ENCODE measurements around the gene PLSCR4.
"Not testable (repeated sequence)": the region's sequence is repeated elsewhere in the genome, so short reads cannot be mapped to it uniquely, and the experiment has no call there.

The PLSCR4 gene

GRCh38 chr3:146246526-146246925, 4.4 kb downstream of the PLSCR4 start:
- DNase-seq, result no peak

GRCh38 chr3:146243559-146243958, 7.3 kb downstream of the PLSCR4 start:
- no peak for DNase-seq

GRCh38 chr3:146241523-146242240, 9.2 kb downstream of the PLSCR4 start:
- no peak for DNase-seq

GRCh38 chr3:146233487-146233886, 17.4 kb downstream of the PLSCR4 start:
- DNase-seq, result no peak

GRCh38 chr3:146227486-146227885, 23.4 kb downstream of the PLSCR4 start:
- no peak for DNase-seq

- no peak for DNase-seq
Observed at GRCh38 chr3:146226881-146227280, 24.0 kb downstream of the PLSCR4 start.

GRCh38 chr3:146225458-146225857, 25.4 kb downstream of the PLSCR4 start:
- DNase-seq, result not testable (repeated sequence)

- DNase-seq, result no peak
Observed at GRCh38 chr3:146223401-146224373, 27.2 kb downstream of the PLSCR4 start.

- DNase-seq, result no peak
Observed at GRCh38 chr3:146222204-146223046, 28.5 kb downstream of the PLSCR4 start.

GRCh38 chr3:146221276-146221675, 29.6 kb downstream of the PLSCR4 start:
- DNase-seq, result no peak

GRCh38 chr3:146218880-146219866, 31.7 kb downstream of the PLSCR4 start:
- DNase-seq, result peak; percentile 23 to 43

- no peak for DNase-seq
Observed at GRCh38 chr3:146217324-146217723, 33.6 kb downstream of the PLSCR4 start.

GRCh38 chr3:146214493-146214892, 36.4 kb downstream of the PLSCR4 start:
- no peak for DNase-seq

GRCh38 chr3:146209371-146209770, 41.5 kb downstream of the PLSCR4 start:
- no peak for DNase-seq

GRCh38 chr3:146203776-146204175, 47.1 kb downstream of the PLSCR4 start:
- DNase-seq, result no peak

GRCh38 chr3:146200461-146201220, 50.3 kb downstream of the PLSCR4 start:
- DNase-seq, result no peak

- DNase-seq, result no peak
Observed at GRCh38 chr3:146199762-146200161, 51.1 kb downstream of the PLSCR4 start.

- DNase-seq, result no peak
Observed at GRCh38 chr3:146196789-146197188, 54.1 kb downstream of the PLSCR4 start.

GRCh38 chr3:146195605-146196004, 55.3 kb downstream of the PLSCR4 start:
- DNase-seq, result no peak

- no peak for DNase-seq
Observed at GRCh38 chr3:146195030-146195429, 55.9 kb downstream of the PLSCR4 start.

- DNase-seq, result no peak
Observed at GRCh38 chr3:146191051-146191450, 59.9 kb downstream of the PLSCR4 start.

Measured in NCI-H2081 (cell line).